Hepatocyte (in vitro differentiated cells): ENCODE results near the gene PPP4R3B.

Experiments
- EZH2 ChIP-seq: fragments of 200-600 bp; sonication (generic); IDR thresholded peaks from 2 replicates; pipeline ENCODE4 v1.6.1; 2016; ENCODE audit warnings: antibody characterized with exemption, mild to moderate bottlenecking, borderline replicate concordance
- EZH2phosphoT487 ChIP-seq: fragments of 200-600 bp; sonication (generic); IDR thresholded peaks from one replicate; pipeline ENCODE4 v1.6.1; 2018; ENCODE audit warnings: antibody characterized with exemption, mild to moderate bottlenecking, low read depth, moderate library complexity; ENCODE audit not compliant: unreplicated experiment, severe bottlenecking
- TF ChIP-seq, protein P1 (sequence below): fragments of 200-600 bp; sonication (generic); IDR thresholded peaks from 2 replicates; pipeline ENCODE4 v1.5.1; 2016; ENCODE audit warnings: antibody characterized with exemption, mild to moderate bottlenecking; ENCODE audit not compliant: poor library complexity

DNA sequence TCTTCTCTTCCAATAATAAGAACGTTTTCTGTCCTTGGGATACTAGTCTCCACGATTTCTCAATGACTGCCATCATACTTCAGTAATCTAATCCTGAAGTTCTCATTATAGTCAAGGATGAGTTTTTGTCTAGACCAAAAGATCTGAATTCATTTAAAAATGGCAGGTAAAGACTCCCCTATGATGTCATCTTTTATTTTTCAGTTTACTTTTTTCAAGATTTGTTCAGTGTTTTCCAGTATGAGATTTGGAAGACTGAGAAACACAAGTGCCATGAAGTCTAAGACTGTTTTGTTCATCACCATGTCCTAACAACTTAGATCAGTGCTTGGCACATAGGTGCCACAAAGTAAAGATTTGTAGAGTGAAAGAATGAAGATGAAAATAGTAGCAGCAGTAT is 35.8 kb upstream of the PPP4R3B start:
- TF ChIP-seq EZH2phosphoT487: no peak
- TF ChIP-seq, protein P1, sequence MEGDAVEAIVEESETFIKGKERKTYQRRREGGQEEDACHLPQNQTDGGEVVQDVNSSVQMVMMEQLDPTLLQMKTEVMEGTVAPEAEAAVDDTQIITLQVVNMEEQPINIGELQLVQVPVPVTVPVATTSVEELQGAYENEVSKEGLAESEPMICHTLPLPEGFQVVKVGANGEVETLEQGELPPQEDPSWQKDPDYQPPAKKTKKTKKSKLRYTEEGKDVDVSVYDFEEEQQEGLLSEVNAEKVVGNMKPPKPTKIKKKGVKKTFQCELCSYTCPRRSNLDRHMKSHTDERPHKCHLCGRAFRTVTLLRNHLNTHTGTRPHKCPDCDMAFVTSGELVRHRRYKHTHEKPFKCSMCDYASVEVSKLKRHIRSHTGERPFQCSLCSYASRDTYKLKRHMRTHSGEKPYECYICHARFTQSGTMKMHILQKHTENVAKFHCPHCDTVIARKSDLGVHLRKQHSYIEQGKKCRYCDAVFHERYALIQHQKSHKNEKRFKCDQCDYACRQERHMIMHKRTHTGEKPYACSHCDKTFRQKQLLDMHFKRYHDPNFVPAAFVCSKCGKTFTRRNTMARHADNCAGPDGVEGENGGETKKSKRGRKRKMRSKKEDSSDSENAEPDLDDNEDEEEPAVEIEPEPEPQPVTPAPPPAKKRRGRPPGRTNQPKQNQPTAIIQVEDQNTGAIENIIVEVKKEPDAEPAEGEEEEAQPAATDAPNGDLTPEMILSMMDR: no peak
- no peak for TF ChIP-seq EZH2
